ENCODE measurements around the gene ABCB7.

The ABCB7 gene

GRCh38 chrX:75114638-75115037, 41.4 kb downstream of the ABCB7 start:
- peaks cover 0 to 11% (median 0%) of the 10 kb centered on the region in 11 experiments; a peak in 5 of 22 replicates for H4K20me1 ChIP-seq
- H3K27ac ChIP-seq, result no peak overlapping the region
- peaks cover 67 to 100% (median 96%) of the 10 kb centered on the region in 11 experiments for H3K27me3 ChIP-seq
- H3K9me3 ChIP-seq (replicated peaks in 1 of 11), result peaks cover 0 to 1% (median 0%) of the 10 kb centered on the region in 11 experiments; a peak in 4 of 22 replicates
- no peak overlapping the region for H3K4me2 ChIP-seq
- no peak overlapping the region for H3K4me3 ChIP-seq
- peaks cover 0 to 11% (median 4%) of the 10 kb centered on the region in 11 experiments; a peak in 5 of 22 replicates for H3K36me3 ChIP-seq
- no peak for TF ChIP-seq Cebpa-rat (IDR thresholded peaks at IDR 0.05)
- no peak overlapping the region for H3K9ac ChIP-seq
- no peaks in the 10 kb centered on the region for H3K4me1 ChIP-seq

DNA sequence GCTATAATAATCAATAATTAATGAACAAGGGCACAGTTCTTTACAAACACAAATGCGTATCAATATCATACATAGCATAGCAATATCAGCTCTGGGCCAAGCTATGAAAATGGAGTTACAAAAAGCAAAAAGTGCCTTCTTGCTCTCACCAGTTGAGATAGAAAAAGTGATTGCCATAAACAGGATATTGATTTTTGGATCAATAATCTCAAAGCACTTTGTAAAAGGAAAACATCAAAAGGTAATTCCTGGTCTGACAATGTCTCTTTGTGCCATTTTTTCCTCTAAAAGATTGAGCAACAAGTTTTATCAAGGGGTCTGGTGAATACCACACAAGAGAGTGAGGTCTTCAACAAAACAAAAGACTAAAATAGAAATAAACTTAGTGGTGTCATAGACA, 42.4 kb downstream of the ABCB7 start:
- Histone ChIP-seq H3K27ac (no peak overlapping the region), H4K20me1 (peaks cover 0 to 9% (median 0%) of the 10 kb centered on the region in 11 experiments; a peak in 5 of 22 replicates), H3K9me3 (replicated peaks in 1 of 11) (no peaks in the 10 kb centered on the region), H3K4me1 (no peaks in the 10 kb centered on the region), H3K4me2 (no peak overlapping the region), H3K36me3 (peaks cover 0 to 16% (median 4%) of the 10 kb centered on the region in 11 experiments; a peak in 5 of 22 replicates), H3K9ac (no peak overlapping the region), H3K4me3 (no peak overlapping the region), H3K27me3 (peaks cover 73 to 100% (median 97%) of the 10 kb centered on the region in 11 experiments)
- no peak for TF ChIP-seq Cebpa-rat (IDR thresholded peaks at IDR 0.05)

GRCh38 chrX:75107863-75108509, 48.1 kb downstream of the ABCB7 start:
- no peak for TF ChIP-seq Cebpa-rat (IDR thresholded peaks at IDR 0.05)

DNA sequence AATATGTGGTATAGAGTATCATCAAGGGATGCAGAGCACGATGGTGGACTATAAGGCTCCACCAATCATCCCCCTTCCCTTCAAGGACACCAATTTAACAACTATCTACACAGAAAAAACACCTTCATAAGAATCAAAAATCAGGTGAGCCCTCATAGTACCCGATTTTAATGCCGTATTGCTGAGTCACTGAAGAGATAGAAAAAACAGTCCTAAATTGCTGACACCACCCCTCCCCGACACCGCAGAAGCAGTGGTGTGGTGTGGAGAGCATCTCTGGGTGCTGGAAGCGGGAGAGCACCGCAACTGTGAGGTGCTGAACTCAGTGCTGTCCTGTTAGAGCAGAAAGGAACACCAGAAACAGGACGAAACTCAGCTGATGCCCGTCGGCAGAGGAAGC, 49.3 kb downstream of the ABCB7 start:
- Histone ChIP-seq H3K9me3 (replicated peaks in 1 of 11) (peaks cover 0 to 18% (median 5%) of the 10 kb centered on the region in 11 experiments; a peak in 8 of 22 replicates), H3K27me3 (peaks cover 77 to 100% (median 99%) of the 10 kb centered on the region in 11 experiments), H4K20me1 (peaks cover 0 to 15% (median 5%) of the 10 kb centered on the region in 11 experiments; a peak in 7 of 22 replicates), H3K27ac (no peak overlapping the region), H3K4me3 (no peak overlapping the region), H3K36me3 (peaks cover 4 to 29% (median 14%) of the 10 kb centered on the region in 11 experiments; a peak in 14 of 22 replicates), H3K9ac (no peak overlapping the region), H3K4me1 (no peaks in the 10 kb centered on the region), H3K4me2 (no peak overlapping the region)
- TF ChIP-seq Cebpa-rat (IDR thresholded peaks at IDR 0.05), result no peak

More at GRCh38 chrX:75107863-75108509, 48.1 kb downstream of the ABCB7 start:
- H3K9me3 ChIP-seq (replicated peaks in 1 of 11), result peaks cover 0 to 18% (median 5%) of the 10 kb centered on the region in 11 experiments; a peak in 8 of 22 replicates
- no peaks in the 10 kb centered on the region for H3K4me1 ChIP-seq
- no peak overlapping the region for H3K4me3 ChIP-seq
- peaks cover 73 to 100% (median 99%) of the 10 kb centered on the region in 11 experiments for H3K27me3 ChIP-seq
- H3K27ac ChIP-seq, result no peak overlapping the region
- no peak overlapping the region for H3K9ac ChIP-seq
- no peak overlapping the region for H3K4me2 ChIP-seq
- H4K20me1 ChIP-seq, result peaks cover 0 to 15% (median 5%) of the 10 kb centered on the region in 11 experiments; a peak in 7 of 22 replicates
- H3K36me3 ChIP-seq, result peaks cover 5 to 32% (median 14%) of the 10 kb centered on the region in 11 experiments; a peak in 14 of 22 replicates

DNA sequence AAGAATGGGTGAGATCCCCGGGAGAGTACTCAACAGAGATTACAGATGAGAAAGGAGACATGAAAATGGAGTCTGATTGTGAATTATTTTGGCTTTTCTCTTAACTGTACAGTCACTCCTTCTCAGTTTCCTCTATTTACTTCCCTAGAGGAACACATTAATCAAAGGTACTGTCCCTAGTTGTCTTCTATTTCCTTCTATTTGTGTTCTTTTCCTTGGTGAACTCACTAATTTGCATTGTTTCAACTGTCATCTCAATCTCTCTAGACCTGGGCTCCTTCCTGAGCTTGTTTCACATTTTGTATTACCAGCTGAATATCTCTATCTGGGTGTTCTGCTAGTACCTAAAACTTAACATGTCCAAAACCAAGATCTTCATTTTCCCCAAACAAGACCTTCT, 59.8 kb downstream of the ABCB7 start:
- TF ChIP-seq Cebpa-rat (IDR thresholded peaks at IDR 0.05), result no peak
- H3K4me2 ChIP-seq, result no peak overlapping the region; a peak in 1 of 22 replicates

DNA sequence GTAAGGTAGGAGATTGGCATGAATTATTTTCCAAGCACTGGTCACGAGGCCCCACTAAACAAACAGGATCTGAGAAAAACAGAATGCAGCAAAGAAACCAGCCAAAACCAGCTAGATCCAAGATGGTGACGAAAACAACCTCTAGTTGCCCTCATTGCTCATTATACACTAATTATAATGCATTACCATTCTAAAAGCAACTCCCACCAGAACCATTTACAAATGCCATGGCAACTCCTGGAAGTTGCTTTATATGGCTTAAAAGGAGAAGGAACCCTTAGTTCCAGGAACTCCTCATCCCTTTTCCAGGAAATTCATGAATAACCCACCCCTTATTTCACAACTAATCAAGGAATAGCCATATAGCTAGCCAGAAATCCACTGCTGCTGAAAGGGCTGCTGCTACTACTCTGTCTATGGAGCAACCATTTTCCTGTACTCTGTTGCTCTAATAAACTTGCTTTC, 69.3 kb downstream of the ABCB7 start:
- Histone ChIP-seq H3K27ac (no peak overlapping the region), H3K36me3 (no peaks in the 10 kb centered on the region), H3K27me3 (peaks cover 75 to 96% (median 91%) of the 10 kb centered on the region in 11 experiments), H3K4me1 (no peaks in the 10 kb centered on the region), H3K4me3 (no peak overlapping the region), H3K4me2 (no peak overlapping the region), H3K9ac (no peak overlapping the region), H3K9me3 (replicated peaks in 1 of 11) (peaks cover 7 to 28% (median 13%) of the 10 kb centered on the region in 11 experiments; a peak in 18 of 22 replicates), H4K20me1 (no peaks in the 10 kb centered on the region; a peak in 1 of 22 replicates)
- TF ChIP-seq Cebpa-rat (IDR thresholded peaks at IDR 0.05), result no peak

More for the DNA sequence above, 59.8 kb downstream of the ABCB7 start:
- Histone ChIP-seq H3K9ac (no peak overlapping the region), H3K36me3 (peaks cover 0 to 25% (median 5%) of the 10 kb centered on the region in 11 experiments; a peak in 9 of 22 replicates), H3K9me3 (replicated peaks in 1 of 11) (no peaks in the 10 kb centered on the region), H3K4me3 (no peak overlapping the region), H4K20me1 (peaks cover 0 to 7% (median 0%) of the 10 kb centered on the region in 11 experiments; a peak in 3 of 22 replicates), H3K4me1 (peaks cover 0 to 15% (median 0%) of the 10 kb centered on the region in 10 experiments; a peak in 3 of 20 replicates), H3K27ac (no peak overlapping the region), H3K27me3 (peaks cover 76 to 95% (median 88%) of the 10 kb centered on the region in 11 experiments)

DNA sequence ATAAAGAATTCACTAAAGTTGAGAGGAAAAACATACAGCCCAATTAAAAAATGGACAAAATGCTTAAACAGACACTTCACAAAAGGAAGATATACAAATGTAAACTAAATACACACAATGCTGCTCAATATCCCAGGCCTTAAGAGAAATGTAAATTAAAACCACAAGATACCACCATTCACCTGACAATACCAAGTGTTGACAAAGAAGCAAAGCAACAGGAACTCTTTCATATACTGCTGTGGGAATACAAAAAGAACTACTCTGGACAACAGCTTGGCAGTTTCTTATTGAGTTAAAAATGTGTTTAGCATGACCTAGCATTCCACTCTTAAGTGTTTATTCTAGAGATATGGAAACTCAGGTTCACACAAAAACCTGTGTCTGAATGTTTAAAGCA, 71.3 kb downstream of the ABCB7 start:
- no peak overlapping the region for H3K9ac ChIP-seq
- TF ChIP-seq Cebpa-rat (IDR thresholded peaks at IDR 0.05), result no peak
- H3K27me3 ChIP-seq, result peaks cover 64 to 96% (median 92%) of the 10 kb centered on the region in 11 experiments
- peaks cover 7 to 28% (median 13%) of the 10 kb centered on the region in 11 experiments; a peak in 18 of 22 replicates for H3K9me3 ChIP-seq (replicated peaks in 1 of 11)
- 0 out of 22 replicates have a peak, but pooled peaks cover 0 to 8% (median 0%) of the 10 kb centered on the region in 11 experiments for H3K36me3 ChIP-seq
- no peak overlapping the region for H3K27ac ChIP-seq
- no peak overlapping the region for H3K4me2 ChIP-seq
- H4K20me1 ChIP-seq, result no peaks in the 10 kb centered on the region; a peak in 1 of 22 replicates
- H3K4me1 ChIP-seq, result no peaks in the 10 kb centered on the region
- no peak overlapping the region for H3K4me3 ChIP-seq

DNA sequence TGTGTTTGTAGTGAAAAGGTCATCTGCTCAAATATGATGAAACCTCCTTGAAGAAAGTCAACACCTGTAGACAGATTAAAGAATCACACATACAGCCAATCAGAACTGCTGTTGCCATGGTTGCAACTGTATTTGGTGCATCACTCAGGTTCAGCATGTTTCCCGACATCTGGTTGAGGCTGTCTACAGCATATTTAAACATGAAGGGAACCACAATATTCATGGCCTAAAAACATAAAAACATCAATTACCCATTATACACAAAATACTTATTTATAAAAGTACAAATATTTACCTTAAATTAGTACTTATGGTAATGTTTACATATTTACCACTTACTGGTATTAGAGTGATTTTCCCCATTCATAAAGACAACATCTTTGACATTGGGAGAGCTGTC, 79.7 kb downstream of the ABCB7 start:
- Histone ChIP-seq H3K36me3 (peaks cover 0 to 29% (median 6%) of the 10 kb centered on the region in 11 experiments; a peak in 10 of 22 replicates), H3K27me3 (peaks cover 11 to 92% (median 65%) of the 10 kb centered on the region in 11 experiments; a peak in 21 of 22 replicates), H3K4me2 (no peak overlapping the region), H3K27ac (no peak overlapping the region), H3K9ac (no peak overlapping the region), H3K4me1 (no peaks in the 10 kb centered on the region), H3K9me3 (replicated peaks in 1 of 11) (0 out of 22 replicates have a peak, but pooled peaks cover 0 to 4% (median 0%) of the 10 kb centered on the region in 11 experiments), H3K4me3 (no peak overlapping the region), H4K20me1 (0 out of 22 replicates have a peak, but pooled peaks cover 0 to 4% (median 0%) of the 10 kb centered on the region in 11 experiments)
- no peak for TF ChIP-seq Cebpa-rat (IDR thresholded peaks at IDR 0.05)

DNA sequence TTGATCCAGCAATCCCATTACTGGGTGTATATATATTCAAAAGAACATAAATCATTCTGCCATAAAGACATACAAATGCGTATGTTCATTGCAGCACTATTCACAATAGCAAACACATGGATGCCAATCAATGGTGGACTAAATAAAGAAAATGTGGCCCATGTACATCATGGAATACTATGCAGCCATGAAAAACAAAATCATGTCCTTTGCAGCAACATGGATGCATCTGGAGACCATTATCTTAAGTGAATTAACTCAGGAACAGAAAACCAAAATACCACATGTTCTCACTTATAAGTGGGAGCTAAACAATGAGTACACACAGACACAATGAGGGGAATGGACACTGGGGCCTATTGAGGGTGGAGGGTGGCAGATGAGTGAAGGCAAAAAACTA, 81.6 kb downstream of the ABCB7 start:
- H3K4me2 ChIP-seq, result no peak overlapping the region
- 0 out of 22 replicates have a peak, but pooled peaks cover 0 to 4% (median 0%) of the 10 kb centered on the region in 11 experiments for H4K20me1 ChIP-seq
- H3K4me3 ChIP-seq, result no peak overlapping the region
- H3K36me3 ChIP-seq, result peaks cover 0 to 36% (median 11%) of the 10 kb centered on the region in 11 experiments; a peak in 12 of 22 replicates
- H3K27me3 ChIP-seq, result peaks cover 4 to 90% (median 65%) of the 10 kb centered on the region in 11 experiments; a peak in 20 of 22 replicates
- H3K9ac ChIP-seq, result no peak overlapping the region
- no peak for TF ChIP-seq Cebpa-rat (IDR thresholded peaks at IDR 0.05)
- H3K4me1 ChIP-seq, result no peaks in the 10 kb centered on the region
- no peak overlapping the region for H3K27ac ChIP-seq
- H3K9me3 ChIP-seq (replicated peaks in 1 of 11), result 0 out of 22 replicates have a peak, but pooled peaks cover 0 to 4% (median 0%) of the 10 kb centered on the region in 11 experiments
